Measurements from ENCODE around the gene NEO1. TPM values are rescaled to one million over a fixed set of nuclear protein-coding genes. Genes with fewer than 3 reads are reported as not detected.

NEO1 gene
- total and polyA plus RNA-seq, 4 donors, result 1.6 to 9.9 (median 5.8) TPM

GRCh38 chr15:73326157-73326556 lies 273.9 kb downstream of the NEO1 start (continued):
- TF ChIP-seq MAX (IDR thresholded peaks at IDR 0.05) (no peak), ATF3 (IDR thresholded peaks at IDR 0.05) (no peak), HNF4A (conservative IDR thresholded peaks at IDR 0.05) (no peak), CTCF (IDR thresholded peaks at IDR 0.05; ENCODE audit: low read depth, low read length, missing input control) (no peak), SP1 (IDR thresholded peaks at IDR 0.05) (no peak)

GRCh38 chr15:73328149-73328820 lies 276.0 kb downstream of the NEO1 start:
- WGBS, result 90% methylated on average over 12 of the region's 12 CpGs
- DNase-seq (ENCODE audit: low spot score), result no peak
- Histone ChIP-seq H3K9ac (ENCODE audit: low read depth in 1 of 2, low read length in 2 of 2) (no peak overlapping the region), H3K36me3 (ENCODE audit: control insufficient read depth in 4 of 4, insufficient read depth in 3 of 4, low read depth in 1 of 4, low read length in 3 of 4) (no peaks in the 10 kb centered on the region), H3K4me3 (ENCODE audit: low read depth in 1 of 3, low read length in 3 of 3) (no peak overlapping the region), H3K9me3 (ENCODE audit: control insufficient read depth in 4 of 4, low read length in 3 of 4) (no peaks in the 10 kb centered on the region), H3K4me1 (ENCODE audit: control insufficient read depth in 4 of 4, insufficient read depth in 4 of 4, low read length in 3 of 4) (no peaks in the 10 kb centered on the region), H3K27me3 (ENCODE audit: control insufficient read depth in 4 of 4, insufficient read depth in 4 of 4, low read length in 3 of 4) (no peaks in the 10 kb centered on the region), H3K27ac (ENCODE audit: low read depth in 1 of 2, low read length in 2 of 2) (no peak overlapping the region)
- no peak for TF ChIP-seq ATF3 (IDR thresholded peaks at IDR 0.05)

GRCh38 chr15:73328981-73329380 lies 276.7 kb downstream of the NEO1 start:
- H3K27me3 ChIP-seq (ENCODE audit: control insufficient read depth in 4 of 4, insufficient read depth in 4 of 4, low read length in 3 of 4), result no peaks in the 10 kb centered on the region
- no peaks in the 10 kb centered on the region for H3K36me3 ChIP-seq (ENCODE audit: control insufficient read depth in 4 of 4, insufficient read depth in 3 of 4, low read depth in 1 of 4, low read length in 3 of 4)
- 91% methylated on average over 10 of the region's 10 CpGs for WGBS
- TF ChIP-seq HNF4G (IDR thresholded peaks at IDR 0.05) (no peak), GABPA (IDR thresholded peaks at IDR 0.05 in 1 of 2, conservative IDR thresholded peaks at IDR 0.05 in 1 of 2) (no peak), RAD21 (IDR thresholded peaks at IDR 0.05) (no peak), FOXA2 (IDR thresholded peaks at IDR 0.05) (no peak), SP1 (IDR thresholded peaks at IDR 0.05) (no peak), MAX (IDR thresholded peaks at IDR 0.05) (no peak), CTCF (IDR thresholded peaks at IDR 0.05; ENCODE audit: low read depth, low read length, missing input control) (no peak), JUND (IDR thresholded peaks at IDR 0.05) (no peak), YY1 (IDR thresholded peaks at IDR 0.05) (no peak), EGR1 (IDR thresholded peaks at IDR 0.05; ENCODE audit: low read depth in 2 of 2) (no peak), RXRA (IDR thresholded peaks at IDR 0.05) (no peak), NR2F2 (IDR thresholded peaks at IDR 0.05) (no peak), TAF1 (conservative IDR thresholded peaks at IDR 0.05) (no peak), REST (IDR thresholded peaks at IDR 0.05) (no peak), ZBTB33 (IDR thresholded peaks at IDR 0.05) (no peak), ATF3 (IDR thresholded peaks at IDR 0.05) (no peak), FOXA1 (IDR thresholded peaks at IDR 0.05) (no peak), HNF4A (conservative IDR thresholded peaks at IDR 0.05) (no peak)
- no peak overlapping the region for H3K9ac ChIP-seq (ENCODE audit: low read depth in 1 of 2, low read length in 2 of 2)
- no peak for DNase-seq (ENCODE audit: low spot score)
- no peaks in the 10 kb centered on the region for H3K4me1 ChIP-seq (ENCODE audit: control insufficient read depth in 4 of 4, insufficient read depth in 4 of 4, low read length in 3 of 4)
- no peak overlapping the region for H3K27ac ChIP-seq (ENCODE audit: low read depth in 1 of 2, low read length in 2 of 2)
- no peak overlapping the region for H3K4me3 ChIP-seq (ENCODE audit: low read depth in 1 of 3, low read length in 3 of 3)
- no peaks in the 10 kb centered on the region for H3K9me3 ChIP-seq (ENCODE audit: control insufficient read depth in 4 of 4, low read length in 3 of 4)
